Upper lobe of left lung (tissue), 6 donors: ENCODE data around the gene LRRC19. TPM values are rescaled to one million over a fixed set of nuclear protein-coding genes. Genes with fewer than 3 reads are reported as not detected.

Experiments used
- ATAC-seq, 2 donors: fragments of 200-7000 bp; cut with Tn5 transposase; one replicate each; pipeline ENCODE4 v1.9.1; 2022; ENCODE audit warnings: mild to moderate bottlenecking in 2 of 2, moderate library complexity in 2 of 2; ENCODE audit not compliant: low FRiP score in 2 of 2
- DNase-seq, 2 donors: peaks; one replicate each; pipeline ENCODE4 v3.0.0-alpha.2; 2019 to 2020
- H3K27ac ChIP-seq, 4 donors: fragments of 200-600 bp; sonication (generic); one replicate each; pipeline ENCODE4 v1.5.1; 2016 to 2019
- H3K27me3 ChIP-seq, 4 donors: fragments of 200-600 bp; sonication (generic); one replicate each; pipeline ENCODE4 v1.5.1; 2017 to 2019
- H3K36me3 ChIP-seq, 4 donors: fragments of 200-600 bp; sonication (generic); one replicate each; pipeline ENCODE4 v1.5.1; 2016 to 2019
- H3K4me1 ChIP-seq, 4 donors: fragments of 200-600 bp; sonication (generic); one replicate each; pipeline ENCODE4 v1.5.1; 2018 to 2019
- H3K4me3 ChIP-seq, 4 donors: fragments of 200-600 bp; sonication (generic); one replicate each; pipeline ENCODE4 v1.5.1; 2017 to 2019; ENCODE audit warnings: mild to moderate bottlenecking in 2 of 4, moderate library complexity in 1 of 4
- H3K9me3 ChIP-seq, 4 donors: fragments of 200-600 bp; sonication (generic); one replicate each; pipeline ENCODE4 v1.5.1; 2018 to 2019
- EP300 ChIP-seq, 4 donors: sonication (generic); formaldehyde crosslinking; IDR thresholded peaks; one replicate each; pipeline ENCODE4 v1.5.1; 2017; ENCODE audit warnings: antibody characterized with exemption in 4 of 4, control low read depth in 2 of 4
- POLR2A ChIP-seq, 4 donors: fragments of 450-650 bp; IDR thresholded peaks; one replicate each; pipeline ENCODE4 v1.5.1; 2016 to 2017; ENCODE audit warnings: antibody characterized with exemption in 4 of 4, mild to moderate bottlenecking in 2 of 4
- POLR2AphosphoS5 ChIP-seq, 2 donors: sonication (generic); formaldehyde crosslinking; IDR thresholded peaks; one replicate each; pipeline ENCODE4 v1.5.1; 2017; ENCODE audit warnings: antibody characterized with exemption in 2 of 2
- WGBS, 2 donors: methylation state at CpG; one replicate each; pipeline ENCODE4 v1.1.5; 2017 to 2018; 5-methylcytosine and 5-hydroxymethylcytosine counted together
- total RNA-seq, 6 donors: library from RNA; depleted of rRNA in 4 of 6; stranded (reverse); fragments of >200 nt in 4 of 6; gene quantifications; one replicate each; pipeline versions ENCODE4 v1.1.0 to v1.2.1, GENCODE V29; 2016 to 2021
- TF ChIP-seq, protein P1 (sequence below), 6 experiments: fragments of 450-650 bp in 4 of 6; fragments of 200-600 bp in 2 of 6; sonication (generic) in 2 of 6; IDR thresholded peaks; one replicate each; pipeline ENCODE4 v1.5.1; 2016 to 2019; ENCODE audit warnings: antibody characterized with exemption in 6 of 6
- donor health status: DM: no; HTN: no; CAD: no; lungs with moderate emphysema.
- donor health status: DM: no; HTN: yes; CAD: no; lungs with severe emphysema.

Gene LRRC19
- total RNA-seq, 6 donors from 2014 or later = 0.15 to 1.5 (median 0.35) TPM; not detected in 2

DNA sequence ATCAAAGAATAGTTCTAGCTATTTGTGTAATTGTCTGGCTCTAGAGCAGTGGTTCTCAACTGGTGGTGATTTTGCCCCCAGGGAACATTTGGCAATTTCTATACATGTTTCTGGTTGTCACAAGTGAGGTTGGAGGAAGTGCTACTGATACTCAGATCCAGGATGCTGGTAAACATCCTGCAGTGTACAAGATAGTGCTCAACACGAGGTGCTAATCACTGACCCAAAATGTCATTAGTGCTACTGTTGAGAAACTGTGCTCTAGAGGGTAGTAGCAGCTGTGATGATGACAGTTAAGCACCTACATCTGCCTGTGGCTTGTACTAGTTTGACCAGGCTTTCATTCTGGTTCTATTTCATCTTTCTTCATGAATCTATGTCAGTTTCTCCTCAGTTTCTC is 22.1 kb downstream of the LRRC19 start:
- Histone ChIP-seq H3K27ac (no peak overlapping the region), H3K27me3 (no peaks in the 10 kb centered on the region), H3K4me1 (no peaks in the 10 kb centered on the region), H3K9me3 (no peaks in the 10 kb centered on the region), H3K36me3 (peaks cover 4 to 35% (median 10%) of the 10 kb centered on the region in 4 donors), H3K4me3 (no peak overlapping the region)
- TF ChIP-seq POLR2AphosphoS5 (IDR thresholded peaks at IDR 0.05) = no peak
- no peak for TF ChIP-seq EP300 (IDR thresholded peaks at IDR 0.05)
- no peak for DNase-seq
- 48 to 55% methylated on average over 1 of the region's 1 CpG for WGBS, 2 donors
- ATAC-seq = no peak

DNA sequence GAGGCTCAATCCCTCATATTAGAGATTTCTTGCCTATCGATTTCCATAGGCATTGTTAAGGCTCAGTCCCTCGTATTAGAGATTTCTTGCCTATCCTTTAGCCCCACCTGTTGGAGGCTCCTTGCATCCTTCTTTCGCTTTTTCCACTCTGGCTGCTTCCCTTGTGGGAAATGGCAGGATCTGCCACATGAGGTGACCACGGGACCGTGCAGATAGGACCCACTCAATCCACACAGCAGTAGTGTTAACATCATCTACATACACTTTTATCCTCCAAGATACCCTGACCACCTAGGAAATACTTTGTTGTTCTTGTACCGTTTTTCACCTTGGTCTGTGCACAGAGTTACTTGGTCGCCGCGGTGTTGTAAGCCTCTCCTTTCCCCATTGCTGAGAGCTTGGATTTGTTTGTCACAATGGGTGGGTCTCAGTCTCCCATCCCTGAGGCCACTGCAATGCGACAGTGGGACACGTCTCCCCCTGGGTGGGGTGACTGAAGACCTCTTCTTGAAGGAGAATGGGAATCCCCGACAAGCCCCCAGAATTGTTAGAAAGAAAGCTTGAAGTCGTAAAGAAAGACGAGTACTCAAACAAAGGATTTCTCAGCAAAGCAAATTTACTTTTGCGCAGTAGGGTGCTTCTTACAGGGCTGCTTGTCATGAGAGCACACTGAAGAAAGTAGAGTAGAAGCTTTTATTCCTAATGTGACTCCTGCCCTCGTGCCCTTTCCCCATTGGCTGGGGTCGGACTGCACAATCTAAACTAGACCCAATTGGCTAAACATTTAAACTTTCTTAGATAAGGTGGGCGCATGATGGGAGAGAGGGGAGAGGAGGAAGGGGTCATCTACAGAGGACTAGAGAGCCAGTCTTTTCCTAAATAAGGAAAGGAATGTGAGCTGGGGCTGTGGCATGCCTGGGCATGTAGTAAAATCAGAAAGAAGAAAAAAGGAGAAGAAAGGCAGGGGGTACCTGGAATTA is 29.5 kb downstream of the LRRC19 start:
- TF ChIP-seq EP300 (IDR thresholded peaks at IDR 0.05) (no peak), POLR2A (IDR thresholded peaks at IDR 0.05) (no peak), POLR2AphosphoS5 (IDR thresholded peaks at IDR 0.05) (no peak)
- TF ChIP-seq, protein P1, sequence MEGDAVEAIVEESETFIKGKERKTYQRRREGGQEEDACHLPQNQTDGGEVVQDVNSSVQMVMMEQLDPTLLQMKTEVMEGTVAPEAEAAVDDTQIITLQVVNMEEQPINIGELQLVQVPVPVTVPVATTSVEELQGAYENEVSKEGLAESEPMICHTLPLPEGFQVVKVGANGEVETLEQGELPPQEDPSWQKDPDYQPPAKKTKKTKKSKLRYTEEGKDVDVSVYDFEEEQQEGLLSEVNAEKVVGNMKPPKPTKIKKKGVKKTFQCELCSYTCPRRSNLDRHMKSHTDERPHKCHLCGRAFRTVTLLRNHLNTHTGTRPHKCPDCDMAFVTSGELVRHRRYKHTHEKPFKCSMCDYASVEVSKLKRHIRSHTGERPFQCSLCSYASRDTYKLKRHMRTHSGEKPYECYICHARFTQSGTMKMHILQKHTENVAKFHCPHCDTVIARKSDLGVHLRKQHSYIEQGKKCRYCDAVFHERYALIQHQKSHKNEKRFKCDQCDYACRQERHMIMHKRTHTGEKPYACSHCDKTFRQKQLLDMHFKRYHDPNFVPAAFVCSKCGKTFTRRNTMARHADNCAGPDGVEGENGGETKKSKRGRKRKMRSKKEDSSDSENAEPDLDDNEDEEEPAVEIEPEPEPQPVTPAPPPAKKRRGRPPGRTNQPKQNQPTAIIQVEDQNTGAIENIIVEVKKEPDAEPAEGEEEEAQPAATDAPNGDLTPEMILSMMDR (IDR thresholded peaks at IDR 0.05) = peak in 5 of 6 experiments; percentile 15 to 50 (median 48)
- DNase-seq = no peak
- Histone ChIP-seq H3K4me3 (no peak overlapping the region), H3K9me3 (no peaks in the 10 kb centered on the region), H3K4me1 (no peaks in the 10 kb centered on the region), H3K27me3 (no peaks in the 10 kb centered on the region), H3K36me3 (peaks cover 0 to 4% (median 0%) of the 10 kb centered on the region in 4 donors), H3K27ac (no peak overlapping the region)
- peak in 1 of 2 donors; percentile 77 for ATAC-seq
- WGBS, 2 donors = 84 to 89% methylated on average over 18 of the region's 18 CpGs

DNA sequence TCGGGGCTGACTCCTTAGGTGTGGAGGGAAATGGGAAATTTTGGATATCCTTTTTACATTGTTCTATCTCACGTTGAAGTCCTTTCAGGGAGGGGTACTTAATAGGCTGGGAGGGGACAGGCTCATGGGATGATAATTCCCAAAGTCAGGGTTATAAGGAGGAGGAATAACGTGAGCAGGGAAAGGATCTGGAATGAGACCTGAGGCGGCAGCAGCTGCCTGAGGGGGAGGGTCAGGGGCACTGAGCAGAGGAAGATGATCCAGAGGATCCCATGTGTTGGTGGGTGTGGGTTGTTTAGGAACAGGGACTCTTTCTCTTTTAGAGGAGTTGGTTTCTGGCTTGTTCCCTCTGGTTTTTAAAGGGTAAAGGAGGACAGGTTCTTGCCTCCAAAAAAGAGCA is 30.5 kb downstream of the LRRC19 start:
- WGBS, 2 donors = 71 to 80% methylated on average over 4 of the region's 4 CpGs
- Histone ChIP-seq H3K9me3 (no peaks in the 10 kb centered on the region), H3K27me3 (no peaks in the 10 kb centered on the region), H3K36me3 (peaks cover 0 to 4% (median 0%) of the 10 kb centered on the region in 4 donors), H3K27ac (no peak overlapping the region), H3K4me1 (no peaks in the 10 kb centered on the region), H3K4me3 (no peak overlapping the region)
- DNase-seq (no peak), ATAC-seq (no peak)
- TF ChIP-seq POLR2A (IDR thresholded peaks at IDR 0.05) (no peak), POLR2AphosphoS5 (IDR thresholded peaks at IDR 0.05) (no peak), EP300 (IDR thresholded peaks at IDR 0.05) (no peak)
- TF ChIP-seq, protein P1 (IDR thresholded peaks at IDR 0.05) = no peak

DNA sequence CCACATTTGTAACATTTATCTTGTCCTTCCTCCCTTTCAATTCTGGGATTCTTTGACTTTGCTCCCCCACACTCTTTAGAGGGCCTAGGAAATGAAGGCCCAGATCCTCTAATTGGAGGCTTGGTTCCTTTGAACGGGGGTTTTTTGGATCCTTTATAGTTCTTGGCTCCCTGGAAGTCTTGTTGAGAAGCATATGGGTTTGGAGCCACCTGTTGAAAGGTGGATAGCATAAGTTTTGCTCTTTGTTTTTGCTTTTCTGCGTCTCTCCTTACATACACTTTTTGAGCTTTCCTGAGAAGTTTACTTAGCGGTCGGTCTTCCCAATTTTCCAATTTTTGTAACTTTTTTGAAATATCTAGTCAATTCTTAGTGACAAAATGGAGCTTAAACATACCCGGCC is 31.5 kb downstream of the LRRC19 start:
- no peaks in the 10 kb centered on the region for H3K9me3 ChIP-seq
- no peak overlapping the region for H3K27ac ChIP-seq
- WGBS, 2 donors = 74 to 92% methylated on average over 5 of the region's 5 CpGs
- H3K36me3 ChIP-seq = peaks cover 0 to 4% (median 0%) of the 10 kb centered on the region in 4 donors
- no peak for DNase-seq
- H3K4me3 ChIP-seq = no peak overlapping the region
- H3K4me1 ChIP-seq = no peaks in the 10 kb centered on the region
- TF ChIP-seq, protein P1 (IDR thresholded peaks at IDR 0.05) = no peak
- no peak for TF ChIP-seq EP300 (IDR thresholded peaks at IDR 0.05)
- ATAC-seq = no peak
- H3K27me3 ChIP-seq = no peaks in the 10 kb centered on the region

DNA sequence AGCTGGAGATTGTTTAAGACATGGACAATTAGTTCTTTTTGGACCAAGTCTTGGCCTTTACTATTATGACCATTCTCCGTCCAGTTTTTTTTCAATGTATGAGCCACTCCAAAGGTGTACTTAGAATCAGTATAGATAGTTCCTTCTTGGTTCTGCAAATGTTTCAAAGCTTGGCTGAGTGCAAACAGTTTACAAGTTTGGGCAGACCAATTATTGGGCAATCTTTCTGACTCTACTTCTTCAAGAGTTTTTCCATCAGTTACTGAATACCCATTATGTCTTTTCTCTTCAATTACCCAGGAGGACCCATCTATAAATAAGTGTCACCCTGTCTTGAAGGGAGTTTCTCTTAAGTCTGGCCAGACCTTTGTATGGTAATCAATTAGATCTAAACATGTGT is 33.8 kb downstream of the LRRC19 start:
- Histone ChIP-seq H3K27me3 (no peaks in the 10 kb centered on the region), H3K4me1 (no peaks in the 10 kb centered on the region), H3K4me3 (no peak overlapping the region), H3K9me3 (no peaks in the 10 kb centered on the region), H3K27ac (no peak overlapping the region), H3K36me3 (no peaks in the 10 kb centered on the region)
- 87 to 97% methylated on average over 1 of the region's 1 CpG for WGBS, 2 donors
- no peak for TF ChIP-seq EP300 (IDR thresholded peaks at IDR 0.05)
- no peak for TF ChIP-seq POLR2AphosphoS5 (IDR thresholded peaks at IDR 0.05)
- TF ChIP-seq, protein P1 (IDR thresholded peaks at IDR 0.05) = no peak
- TF ChIP-seq POLR2A (IDR thresholded peaks at IDR 0.05) = no peak
- no peak for DNase-seq
- ATAC-seq = no peak
